ENCODE data around the gene IQSEC1.

The IQSEC1 gene

DNA sequence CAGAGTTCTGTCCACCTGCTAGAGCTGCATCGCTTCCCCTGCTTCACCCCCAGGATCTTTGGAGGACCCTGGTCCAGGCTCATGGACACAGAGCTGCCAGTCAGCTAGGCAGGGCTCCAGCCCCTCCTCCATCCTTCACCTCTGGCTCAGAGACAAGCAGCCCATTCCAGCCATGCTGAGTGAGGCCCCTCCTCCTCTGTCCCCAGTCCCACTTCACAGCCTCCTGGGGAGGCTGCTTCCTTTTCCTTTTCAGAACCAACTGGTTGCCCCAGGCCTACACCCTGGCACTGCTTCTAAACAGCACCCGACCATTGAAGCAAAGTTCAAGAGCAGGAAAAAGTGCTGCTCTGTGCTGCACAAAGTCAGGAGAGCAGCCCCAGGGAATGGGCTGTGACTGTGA, 22.2 kb downstream of the IQSEC1 start:
- no peak for DNase-seq (ENCODE audit: low read depth in 1 of 2, low spot score in 1 of 2)

DNA sequence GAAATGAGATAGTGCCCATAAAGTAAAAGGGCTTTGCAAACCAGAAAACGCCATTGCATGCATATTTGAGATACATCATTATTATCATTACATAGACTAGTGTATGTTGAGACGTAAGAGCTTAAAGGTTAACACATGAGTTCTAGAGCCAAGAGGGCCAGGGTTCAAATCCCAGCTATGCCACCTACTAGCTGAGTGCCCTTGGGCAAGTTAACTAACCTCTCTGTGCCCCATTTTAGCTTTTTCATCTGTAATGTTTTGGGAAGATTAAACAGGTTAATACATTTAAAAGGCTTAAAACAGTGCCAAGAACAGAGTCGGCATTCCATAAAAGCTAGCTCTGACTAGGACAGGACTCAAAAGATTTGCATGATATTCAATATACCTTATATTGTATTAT, 22.8 kb downstream of the IQSEC1 start:
- no peak for DNase-seq (ENCODE audit: low read depth in 1 of 2, low spot score in 1 of 2)

DNA sequence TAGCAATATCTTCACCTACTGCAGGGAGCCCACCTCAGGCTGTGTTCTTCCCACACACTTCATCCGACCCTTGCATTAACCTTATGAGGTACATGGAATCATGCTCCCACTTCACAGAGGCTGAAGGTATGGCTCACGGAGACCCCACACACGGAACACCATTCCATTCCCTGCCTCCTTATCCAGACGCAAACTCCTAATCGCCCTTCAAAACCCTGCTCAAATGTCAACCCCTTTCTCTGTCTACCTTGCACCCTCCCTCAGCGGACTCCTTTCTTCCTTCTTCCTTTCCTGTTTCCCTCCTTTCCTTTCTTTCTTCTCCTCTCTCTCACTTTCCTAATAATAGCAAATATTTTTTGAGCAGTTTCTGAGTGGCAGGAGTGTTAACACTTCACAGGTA, 23.8 kb downstream of the IQSEC1 start:
- DNase-seq (ENCODE audit: low read depth in 1 of 2, low spot score in 1 of 2): no peak

DNA sequence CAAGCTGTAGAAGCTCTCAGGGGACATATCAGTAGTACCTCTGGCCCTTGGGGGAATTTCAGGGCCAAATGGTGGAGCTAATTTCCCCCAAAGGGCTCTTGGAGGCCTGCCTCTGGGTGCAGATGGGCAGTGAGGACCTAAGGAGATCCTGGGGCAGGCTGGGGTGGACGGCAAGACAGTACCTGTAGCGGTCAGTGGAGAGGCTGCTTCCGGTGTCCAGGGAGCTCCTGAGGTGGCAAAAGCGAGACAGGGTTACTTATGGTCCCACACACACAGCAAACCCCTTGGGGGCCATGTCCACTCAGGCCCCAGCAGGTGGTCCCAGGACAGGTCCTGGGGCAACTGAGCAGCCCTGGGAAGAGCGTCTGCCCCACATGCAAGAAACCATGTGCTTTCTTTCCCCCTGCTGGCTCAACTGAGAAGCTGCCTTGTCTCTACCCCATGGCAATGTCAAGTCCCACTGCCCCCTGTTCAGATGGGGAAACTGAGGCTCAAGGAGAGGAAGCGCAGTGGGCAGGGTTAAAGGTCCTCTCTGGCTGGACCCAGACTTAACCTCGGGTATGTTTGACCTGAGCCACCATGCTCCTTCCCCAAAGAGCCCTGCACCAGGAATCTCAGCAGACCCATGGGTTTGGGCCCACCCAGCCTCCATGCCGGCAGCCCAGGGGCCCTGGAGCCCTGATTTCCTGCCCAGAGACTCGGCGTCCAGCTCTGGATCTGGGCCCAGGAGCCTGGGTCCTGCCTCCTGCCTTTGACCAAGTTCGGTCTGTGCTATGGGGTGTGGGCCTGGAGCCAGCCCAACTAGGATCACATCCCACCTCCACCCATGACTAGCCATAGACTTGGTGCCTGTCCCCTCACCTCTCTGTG, 25.7 kb downstream of the IQSEC1 start:
- no peak for DNase-seq (ENCODE audit: low read depth in 1 of 2, low spot score in 1 of 2)

DNA sequence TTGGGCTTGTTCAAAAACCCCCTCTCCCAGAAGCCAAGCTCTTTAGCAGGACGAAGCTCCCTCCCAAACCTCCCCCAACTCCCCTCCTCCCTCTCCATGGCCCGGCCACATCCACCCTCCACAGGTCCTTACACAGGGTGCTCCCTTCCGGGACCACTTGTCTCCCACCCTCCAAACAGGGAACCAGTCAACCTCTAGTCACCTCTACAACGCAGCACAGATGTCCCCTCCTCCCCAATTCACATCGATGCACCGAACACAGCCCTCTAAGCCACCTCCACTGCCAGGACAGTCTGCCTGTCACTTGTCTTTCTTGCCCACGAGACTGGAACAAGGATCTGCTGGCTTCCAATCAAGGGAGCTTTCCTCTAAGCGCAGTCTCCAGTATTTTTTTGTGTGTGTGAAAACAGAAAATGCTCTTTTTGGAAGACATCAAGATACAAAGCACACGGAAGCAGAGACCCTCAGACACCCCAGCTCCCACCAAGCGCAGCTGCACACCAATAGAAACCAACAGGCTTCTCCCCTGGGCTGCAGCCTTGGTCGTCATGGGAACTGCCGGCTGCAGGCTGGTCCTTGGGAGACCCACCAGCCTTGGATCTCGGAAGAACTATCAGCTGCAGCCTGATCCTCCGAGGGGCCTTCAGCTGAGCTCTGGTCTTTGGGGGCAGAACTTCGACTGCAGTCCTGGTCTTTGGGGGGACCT, 26.5 kb downstream of the IQSEC1 start:
- DNase-seq (ENCODE audit: low read depth in 1 of 2, low spot score in 1 of 2): no peak

DNA sequence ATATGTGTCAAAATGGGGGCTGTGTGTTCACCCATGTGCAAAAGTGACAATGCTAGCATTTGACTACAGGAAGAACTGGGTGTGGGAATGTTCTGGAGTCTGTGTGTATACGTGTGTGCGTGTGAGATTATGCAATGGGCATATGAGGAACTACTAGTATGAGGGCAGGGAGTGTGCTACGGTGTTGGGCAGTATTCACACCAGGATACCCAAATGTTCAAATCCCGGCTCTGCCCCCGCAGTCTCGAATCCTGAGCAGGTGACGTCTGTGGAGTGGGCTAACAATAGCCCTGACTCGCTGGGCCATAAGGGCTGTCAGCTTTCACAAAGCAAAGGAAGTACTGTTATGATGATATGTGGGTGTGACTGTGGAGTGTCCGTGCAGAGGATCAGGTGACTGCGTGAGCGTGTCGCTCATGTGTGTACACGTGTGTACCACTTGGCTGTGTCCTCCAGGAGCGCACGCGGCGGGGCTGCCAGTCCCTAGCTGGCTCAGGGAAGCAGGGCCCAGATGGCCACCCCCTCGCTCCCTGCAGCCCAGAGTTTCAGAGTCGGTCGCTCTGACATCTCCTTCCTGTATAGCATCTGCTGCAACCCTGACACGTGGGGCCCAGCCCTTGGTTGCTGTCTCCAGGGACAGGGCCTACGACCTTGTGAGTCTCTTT, 27.2 kb downstream of the IQSEC1 start:
- DNase-seq (ENCODE audit: low read depth in 1 of 2, low spot score in 1 of 2): no peak

DNA sequence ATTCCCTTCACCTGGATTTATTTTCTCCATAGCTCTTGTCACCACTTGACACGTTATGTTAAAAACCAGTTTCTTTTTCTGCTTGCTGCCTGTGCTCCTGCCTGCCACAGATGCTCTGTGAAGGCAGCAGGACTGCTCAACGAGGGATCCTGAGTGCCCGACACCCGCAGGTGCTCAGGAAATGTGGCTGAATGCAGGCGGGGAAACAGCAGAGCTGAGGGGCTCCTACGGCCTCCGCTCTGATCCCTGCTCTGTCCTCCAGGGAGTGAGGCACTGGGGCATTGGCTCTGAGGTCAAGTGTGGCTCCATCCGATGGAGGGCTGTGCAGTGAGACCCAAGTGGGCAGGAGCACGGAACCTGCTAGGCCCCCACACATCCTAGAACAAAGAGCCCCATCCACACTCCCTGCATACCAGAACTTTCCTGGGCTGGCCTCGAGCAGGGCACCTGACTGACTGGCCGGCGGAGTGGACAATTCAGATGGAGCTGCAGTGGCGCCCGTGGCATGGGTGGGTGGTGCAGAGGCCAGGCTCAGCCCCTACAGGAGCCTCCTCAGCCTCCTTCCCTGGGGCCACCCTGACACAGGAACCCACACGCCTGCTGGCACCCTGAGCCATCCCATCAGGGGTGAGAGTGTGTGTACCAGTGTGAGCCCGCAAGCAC, 27.9 kb downstream of the IQSEC1 start:
- DNase-seq (ENCODE audit: low read depth in 1 of 2, low spot score in 1 of 2): no peak

DNA sequence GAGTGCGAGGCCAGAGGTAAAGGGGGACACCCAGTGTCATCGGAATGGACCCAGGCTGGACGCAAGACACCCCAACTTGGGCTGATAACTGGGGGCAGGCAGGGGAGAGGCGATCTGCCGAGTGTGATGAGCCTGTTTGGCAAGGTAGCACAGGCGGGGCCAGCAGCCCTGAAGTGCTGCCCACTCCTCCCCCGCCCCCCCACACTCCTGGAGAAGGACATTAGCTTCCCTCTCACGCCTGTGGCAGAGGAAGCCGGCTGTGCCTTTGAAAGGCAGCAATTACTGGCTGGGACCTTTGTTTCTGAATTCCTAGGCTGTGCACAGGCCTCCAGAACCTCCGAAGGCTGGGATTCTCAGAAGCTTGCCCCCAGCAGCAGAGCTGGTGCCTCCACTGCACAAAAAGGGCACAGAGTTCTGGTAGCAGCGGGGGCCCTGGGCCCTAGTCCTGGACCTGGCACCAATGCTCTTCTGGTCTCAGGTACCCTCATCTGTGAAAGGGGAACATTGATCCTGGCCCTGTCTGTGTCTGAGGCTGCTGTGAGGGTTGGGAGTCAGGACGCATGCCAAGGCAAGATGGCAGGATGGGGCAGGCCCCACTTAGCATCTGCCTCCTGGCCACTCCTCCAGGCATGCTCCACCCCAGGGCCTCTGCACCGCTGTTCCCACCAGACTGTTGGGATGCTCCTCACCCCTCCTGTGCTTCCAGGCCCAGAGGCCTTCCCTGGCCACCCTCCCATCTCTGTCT, 28.6 kb downstream of the IQSEC1 start:
- DNase-seq (ENCODE audit: low read depth in 1 of 2, low spot score in 1 of 2): no peak

DNA sequence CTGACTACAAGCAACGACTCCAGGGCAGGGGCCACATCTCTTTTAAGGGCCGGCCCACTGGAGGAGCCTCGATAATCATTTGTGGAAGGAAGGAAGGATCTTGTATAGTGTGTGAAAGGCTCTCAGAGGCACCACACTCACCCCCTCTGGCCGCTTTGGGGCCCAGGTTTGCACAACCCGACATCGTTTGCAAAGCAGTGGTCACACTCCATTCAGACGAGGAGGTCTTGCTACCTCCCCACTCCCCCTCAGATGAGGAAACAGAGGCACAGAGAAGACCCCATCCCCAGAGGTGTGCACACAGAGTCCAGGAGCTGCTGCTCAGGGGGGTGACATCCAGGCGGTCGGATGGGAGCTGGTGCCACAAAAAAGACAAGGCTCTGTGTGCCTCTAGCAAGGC, 29.6 kb downstream of the IQSEC1 start:
- DNase-seq (ENCODE audit: low read depth in 1 of 2, low spot score in 1 of 2): no peak

DNA sequence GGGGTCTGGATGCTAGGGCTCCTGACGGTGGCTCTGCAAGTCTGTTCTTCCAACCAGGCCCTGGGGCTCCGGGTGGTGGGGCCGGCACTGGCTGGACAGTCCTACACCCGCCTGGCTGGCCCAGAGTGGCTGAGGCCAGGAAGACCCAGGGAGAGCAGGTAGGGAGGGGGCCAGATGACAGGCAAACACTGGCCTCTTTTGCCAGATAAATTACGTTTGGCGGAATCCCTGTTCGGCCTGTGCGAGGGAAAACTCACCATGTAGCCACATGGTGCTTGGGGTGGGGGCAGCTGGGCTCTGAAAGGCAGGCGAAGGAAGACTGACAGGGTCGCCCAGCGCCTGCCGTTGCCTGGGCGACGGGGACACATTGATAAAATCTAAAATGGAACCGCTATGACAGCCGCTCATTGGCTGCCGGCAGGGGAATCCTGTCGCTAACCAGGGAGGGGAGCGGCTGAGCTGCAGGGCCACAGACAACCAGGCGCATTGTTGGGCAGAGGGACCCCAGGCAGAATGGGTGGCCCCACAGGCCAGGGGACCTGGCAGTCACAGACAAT, 30.4 kb downstream of the IQSEC1 start:
- DNase-seq (ENCODE audit: low read depth in 1 of 2, low spot score in 1 of 2): no peak

DNA sequence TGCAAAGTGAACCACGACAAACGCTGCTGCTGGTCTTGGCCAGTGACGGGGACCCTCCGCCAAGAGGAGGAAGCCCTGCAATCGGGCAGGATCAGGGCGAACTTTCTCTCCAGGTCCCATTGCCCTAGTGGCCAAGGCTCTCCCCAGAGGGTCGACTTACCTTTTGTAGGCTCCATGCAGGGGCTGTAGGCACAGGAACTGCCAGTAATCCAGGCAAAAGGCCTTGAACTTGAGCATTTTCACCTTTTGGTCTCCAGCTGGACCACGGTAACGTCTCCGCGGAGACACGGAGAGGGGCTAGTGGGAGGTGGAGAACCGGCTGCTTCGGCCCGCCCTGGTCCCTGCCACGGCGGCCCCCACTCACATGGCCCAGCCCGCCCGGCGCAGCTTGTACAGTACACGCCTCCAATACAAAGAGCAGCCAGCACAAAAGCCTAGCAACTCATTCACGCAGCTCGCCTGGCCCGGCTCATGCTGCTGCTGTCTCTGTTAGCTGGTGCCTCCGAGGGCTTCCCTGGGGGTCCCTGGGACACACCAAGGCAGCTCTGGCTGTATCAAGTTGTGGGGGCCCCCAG, 31.0 kb downstream of the IQSEC1 start:
- no peak for DNase-seq (ENCODE audit: low read depth in 1 of 2, low spot score in 1 of 2)

DNA sequence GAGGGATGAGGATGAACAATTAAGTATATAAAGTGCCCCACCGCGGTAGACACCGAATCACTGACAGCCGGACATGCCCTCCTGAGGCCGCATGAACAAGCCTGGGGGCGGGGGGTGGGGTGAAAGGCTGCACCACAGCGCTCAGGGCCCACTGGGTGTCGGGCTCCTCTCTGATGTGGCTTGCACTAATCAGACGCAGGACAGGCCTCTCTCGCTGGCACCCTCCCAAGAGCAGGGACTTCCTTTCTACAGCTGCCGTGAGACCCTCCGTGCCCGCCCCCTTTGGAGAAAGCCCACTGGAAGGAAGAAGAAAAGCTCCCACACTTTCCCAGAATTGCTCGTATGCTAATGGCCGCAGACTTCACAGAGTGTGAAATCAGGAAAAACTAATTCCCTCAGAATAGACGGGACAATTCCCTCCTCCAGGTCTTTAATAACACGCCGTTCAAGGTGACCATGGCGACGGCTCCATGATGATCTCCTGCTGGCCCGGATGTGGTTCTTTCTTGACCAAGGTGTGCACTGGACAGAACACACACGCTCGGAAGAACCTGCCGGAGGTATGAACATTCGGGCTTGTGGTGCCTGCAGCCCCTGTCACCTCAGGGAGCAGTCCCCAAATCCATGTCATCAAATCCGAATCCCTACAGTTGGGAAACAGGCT, 32.0 kb downstream of the IQSEC1 start:
- no peak for DNase-seq (ENCODE audit: low read depth in 1 of 2, low spot score in 1 of 2)

DNA sequence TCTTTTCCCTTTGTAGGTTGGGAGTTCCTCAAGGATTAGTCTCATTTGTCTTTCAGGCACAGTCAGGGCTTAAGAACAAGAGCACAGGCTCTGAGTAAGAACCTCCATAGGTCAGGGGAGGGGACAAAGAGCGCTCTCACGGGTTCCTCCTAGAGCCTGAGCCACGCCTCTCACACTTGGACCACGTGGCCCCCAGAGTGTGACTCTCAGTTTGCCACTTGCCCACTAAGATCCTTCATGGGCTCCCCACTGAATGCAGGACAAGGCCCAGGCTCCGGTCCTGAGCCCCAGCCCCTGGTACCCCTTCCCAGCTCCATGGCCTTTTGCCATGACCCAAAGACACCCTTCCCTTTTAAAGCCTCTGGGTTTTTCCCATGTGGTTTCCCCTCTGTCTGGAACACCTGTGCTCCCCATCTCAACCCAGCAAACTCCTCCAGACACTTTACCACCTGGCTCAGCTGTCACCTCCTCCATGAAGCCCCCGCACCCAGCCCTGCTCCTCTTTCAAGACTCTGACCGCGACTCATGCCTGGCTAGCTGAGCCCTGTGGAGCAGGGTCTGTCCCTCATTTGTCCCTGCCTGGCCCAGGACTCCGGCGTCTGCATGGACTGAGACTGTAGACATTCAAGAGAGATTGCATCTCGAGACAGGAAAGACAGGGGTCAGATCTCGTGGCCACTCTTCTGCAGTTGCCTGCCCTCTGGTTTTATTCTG, 32.7 kb downstream of the IQSEC1 start:
- peak in 1 of 2 donors; percentile 21 for DNase-seq (ENCODE audit: low read depth in 1 of 2, low spot score in 1 of 2)

DNA sequence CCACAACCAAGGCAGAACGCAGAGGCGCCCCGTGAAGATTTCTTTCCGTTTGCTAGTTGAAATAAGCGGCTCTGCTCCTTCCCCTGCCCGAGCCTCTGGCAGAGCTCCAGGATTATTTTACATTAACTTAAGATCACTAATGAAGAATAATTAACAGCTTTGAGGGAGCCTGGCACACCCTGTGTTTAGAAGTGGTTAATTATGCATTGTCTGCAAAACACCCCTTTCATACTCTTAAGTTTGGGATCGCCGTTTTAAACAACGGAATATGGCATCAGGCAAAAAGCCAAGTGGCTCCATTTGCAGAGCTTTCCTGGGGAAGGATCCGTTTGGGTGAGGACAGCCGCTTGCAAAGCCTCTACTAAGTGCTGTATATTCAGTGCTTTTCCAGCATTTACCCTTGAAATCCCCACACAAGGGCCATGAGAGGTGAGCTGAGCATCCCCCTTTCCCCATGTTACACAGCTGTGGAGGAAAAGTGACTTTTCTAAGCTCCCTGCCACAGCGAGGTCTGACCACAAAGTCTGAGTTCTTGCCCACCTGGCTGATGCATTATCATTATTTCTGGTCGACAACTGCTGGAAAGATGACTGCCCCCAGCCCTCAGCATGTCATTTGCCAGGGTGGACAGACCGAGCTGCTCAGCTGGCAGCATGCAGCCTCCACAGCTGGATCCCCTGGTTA, 33.9 kb downstream of the IQSEC1 start:
- DNase-seq (ENCODE audit: low read depth in 1 of 2, low spot score in 1 of 2): no peak

DNA sequence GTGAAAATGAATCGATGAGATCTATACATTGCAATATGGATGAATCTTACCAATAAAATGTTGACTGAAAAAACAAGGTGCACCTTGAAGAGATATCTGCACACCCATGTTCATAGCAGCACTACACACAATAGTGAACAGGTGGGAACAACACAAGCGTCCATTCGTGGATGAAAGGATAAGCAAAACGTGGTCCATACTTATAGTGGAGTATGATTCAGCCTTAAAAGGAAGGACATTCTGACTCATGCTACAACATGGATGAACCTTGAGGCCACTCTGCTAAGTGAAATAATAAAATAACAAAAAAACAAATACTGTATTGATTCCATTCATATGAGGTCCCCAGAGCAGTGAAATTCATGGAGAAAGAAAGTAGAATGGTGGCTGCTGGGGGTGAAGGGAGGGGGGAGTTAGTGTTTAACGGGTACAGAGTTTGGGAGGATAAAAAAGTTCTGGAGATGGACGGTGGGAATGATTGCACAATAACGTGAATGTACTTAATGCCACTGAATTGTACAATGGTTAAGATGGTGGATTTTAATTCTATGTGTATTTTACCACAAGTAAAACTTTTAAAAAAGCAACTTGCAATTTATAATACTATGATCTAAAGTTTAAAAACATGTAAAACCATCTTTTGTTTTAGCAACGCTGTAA, 35.6 kb downstream of the IQSEC1 start:
- DNase-seq (ENCODE audit: low read depth in 1 of 2, low spot score in 1 of 2): no peak

DNA sequence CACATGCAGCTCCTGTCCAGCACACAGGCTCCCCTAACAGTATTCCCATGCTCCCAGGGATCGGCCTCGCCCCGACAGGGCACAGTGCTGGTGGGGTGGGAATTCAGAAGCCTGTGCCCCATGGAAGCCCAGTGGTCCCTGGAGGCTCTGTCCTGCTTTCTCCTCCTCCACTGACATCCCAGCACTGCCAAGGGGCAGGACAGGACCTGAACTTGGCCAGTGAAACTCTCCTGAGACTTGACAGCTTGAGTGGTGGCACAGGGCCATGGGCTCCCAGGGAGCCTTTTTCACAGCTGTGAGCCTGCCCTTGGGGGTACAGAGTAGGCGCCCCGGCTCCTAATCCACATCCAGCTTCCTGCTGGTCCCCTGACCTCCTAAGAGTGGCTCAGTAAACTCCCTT, 38.4 kb downstream of the IQSEC1 start:
- DNase-seq (ENCODE audit: low read depth in 1 of 2, low spot score in 1 of 2): no peak

DNA sequence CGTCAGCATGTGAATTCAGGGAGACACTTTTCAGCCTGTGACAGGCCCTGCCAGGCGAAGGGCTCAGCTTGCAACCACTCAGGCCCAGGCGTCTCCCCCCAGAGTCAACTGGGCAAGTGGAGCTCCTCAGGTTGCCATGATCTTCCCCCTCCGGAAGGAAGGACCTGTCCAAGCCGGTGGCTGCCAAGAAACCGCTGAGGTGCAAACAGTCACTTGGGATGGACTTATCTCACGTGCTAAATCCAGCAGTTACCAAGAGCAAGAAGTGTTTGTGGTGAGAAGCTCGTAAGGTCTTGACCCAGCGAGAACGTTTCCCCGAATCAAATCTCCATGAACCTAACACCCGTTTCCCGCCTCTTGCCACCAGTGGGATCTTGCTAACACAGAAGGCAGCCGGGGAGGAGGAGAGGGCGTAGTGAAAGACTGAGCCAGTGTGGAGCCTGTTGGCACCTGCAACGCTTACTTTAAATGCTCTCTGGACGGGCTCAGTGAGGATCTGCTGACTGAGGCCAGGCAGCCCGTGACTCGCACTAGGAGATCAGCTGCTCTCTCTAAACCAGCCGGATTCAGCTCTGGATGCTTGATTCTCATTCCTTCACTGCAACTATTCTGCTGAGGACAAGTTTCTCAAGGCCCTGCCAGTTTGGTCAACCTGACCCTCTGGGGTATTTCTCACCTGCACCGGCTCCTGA, 39.0 kb downstream of the IQSEC1 start:
- DNase-seq (ENCODE audit: low read depth in 1 of 2, low spot score in 1 of 2): no peak
